ENCODE measurements around the gene CDRT4. TPM values are rescaled to one million over a fixed set of nuclear protein-coding genes. Genes with fewer than 3 reads are reported as not detected.

Gene CDRT4
- total RNA-seq, 4 donors from 2014 or later, result 1.8 to 8.7 (median 7.0) TPM

DNA sequence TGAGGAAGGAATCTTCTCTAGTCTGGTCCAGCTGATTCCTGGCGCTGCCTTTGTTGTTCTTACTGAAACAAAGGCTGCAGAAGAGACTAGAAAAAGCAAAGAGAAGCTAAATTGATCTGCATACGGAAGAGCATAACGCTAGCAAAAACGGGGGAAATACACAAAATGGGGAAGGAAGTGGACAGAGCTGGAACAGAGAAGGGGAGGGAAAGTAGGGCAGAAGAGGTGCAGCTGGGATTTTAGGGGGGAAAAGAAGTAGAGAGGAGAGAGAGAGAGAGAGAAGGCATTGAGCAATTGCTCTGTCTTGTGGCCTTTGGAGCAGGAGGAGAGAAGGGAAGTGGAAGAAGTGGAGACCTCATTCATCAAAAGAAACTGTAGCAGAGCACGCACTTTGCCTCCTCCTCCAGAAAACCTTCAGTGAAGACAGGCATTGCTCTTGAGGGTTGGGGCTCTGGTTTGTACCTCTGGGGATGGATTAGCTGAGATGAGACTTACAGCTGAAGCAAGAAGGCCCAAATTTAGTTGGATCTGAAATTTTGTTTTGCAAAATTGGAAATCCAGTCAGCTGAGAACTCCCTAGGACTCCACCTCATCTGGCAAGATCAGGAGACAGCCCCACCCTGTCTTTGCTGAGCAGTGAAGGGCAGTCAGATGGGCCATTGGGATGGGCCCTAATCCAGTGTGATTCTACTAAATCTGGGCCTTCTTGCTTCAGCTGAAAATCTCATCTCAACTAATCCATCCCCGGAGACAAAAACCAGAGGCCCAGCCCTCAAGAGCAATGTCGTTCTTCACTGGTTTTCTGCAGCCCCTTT is 55.8 kb downstream of the CDRT4 start:
- TF ChIP-seq CTCF (IDR thresholded peaks at IDR 0.05; ENCODE audit: low read depth), result no peak

DNA sequence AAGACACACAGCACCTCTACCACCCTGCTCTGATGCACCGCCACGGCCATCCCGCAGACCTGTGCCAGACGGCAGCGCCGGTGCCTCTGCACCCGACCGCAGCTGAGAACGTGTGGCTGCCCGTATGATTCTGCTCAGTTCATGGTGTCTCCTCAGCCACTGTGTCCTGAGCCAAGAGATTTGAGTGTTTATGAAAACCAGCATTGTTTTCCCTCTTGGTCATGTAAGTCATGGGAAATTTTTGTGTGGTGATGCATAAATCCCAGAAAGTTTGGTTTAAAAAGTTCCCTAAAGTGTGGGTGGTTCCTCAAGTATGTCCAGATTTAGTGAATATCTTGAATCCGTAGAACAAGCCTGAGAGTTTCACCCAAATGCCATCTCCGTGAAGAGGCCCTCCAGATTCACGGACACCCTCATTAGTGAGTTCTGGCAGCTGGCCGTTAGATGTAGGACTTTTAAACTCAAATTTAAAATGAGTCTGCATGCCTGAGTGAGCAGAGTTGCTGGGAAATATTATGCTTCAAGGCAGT is 57.6 kb downstream of the CDRT4 start:
- TF ChIP-seq CTCF (IDR thresholded peaks at IDR 0.05; ENCODE audit: low read depth), result no peak

GRCh38 chr17:15408803-15409202 is 58.6 kb downstream of the CDRT4 start:
- no peak for TF ChIP-seq CTCF (IDR thresholded peaks at IDR 0.05; ENCODE audit: low read depth)

- TF ChIP-seq CTCF (IDR thresholded peaks at IDR 0.05; ENCODE audit: low read depth), result no peak
Observed at GRCh38 chr17:15406081-15406480, 61.3 kb downstream of the CDRT4 start.

DNA sequence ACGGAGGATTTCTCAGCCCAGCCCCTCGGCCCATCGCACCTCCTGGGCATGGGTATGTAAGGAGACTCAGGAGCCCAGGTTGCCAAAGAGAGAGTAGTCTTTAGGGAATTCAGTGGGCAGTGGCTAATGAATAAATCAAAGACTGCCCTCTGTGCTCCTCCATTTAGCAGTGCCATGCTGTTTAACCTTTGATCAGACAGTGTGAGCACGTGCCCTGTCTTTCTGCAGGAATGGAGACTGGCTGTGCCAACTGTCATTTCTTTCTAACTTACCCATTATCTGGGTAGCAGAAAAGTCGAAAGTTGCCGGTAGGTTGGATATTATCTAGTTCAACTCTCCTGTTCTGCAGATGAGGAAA is 62.4 kb downstream of the CDRT4 start:
- TF ChIP-seq CTCF (IDR thresholded peaks at IDR 0.05; ENCODE audit: low read depth), result no peak

DNA sequence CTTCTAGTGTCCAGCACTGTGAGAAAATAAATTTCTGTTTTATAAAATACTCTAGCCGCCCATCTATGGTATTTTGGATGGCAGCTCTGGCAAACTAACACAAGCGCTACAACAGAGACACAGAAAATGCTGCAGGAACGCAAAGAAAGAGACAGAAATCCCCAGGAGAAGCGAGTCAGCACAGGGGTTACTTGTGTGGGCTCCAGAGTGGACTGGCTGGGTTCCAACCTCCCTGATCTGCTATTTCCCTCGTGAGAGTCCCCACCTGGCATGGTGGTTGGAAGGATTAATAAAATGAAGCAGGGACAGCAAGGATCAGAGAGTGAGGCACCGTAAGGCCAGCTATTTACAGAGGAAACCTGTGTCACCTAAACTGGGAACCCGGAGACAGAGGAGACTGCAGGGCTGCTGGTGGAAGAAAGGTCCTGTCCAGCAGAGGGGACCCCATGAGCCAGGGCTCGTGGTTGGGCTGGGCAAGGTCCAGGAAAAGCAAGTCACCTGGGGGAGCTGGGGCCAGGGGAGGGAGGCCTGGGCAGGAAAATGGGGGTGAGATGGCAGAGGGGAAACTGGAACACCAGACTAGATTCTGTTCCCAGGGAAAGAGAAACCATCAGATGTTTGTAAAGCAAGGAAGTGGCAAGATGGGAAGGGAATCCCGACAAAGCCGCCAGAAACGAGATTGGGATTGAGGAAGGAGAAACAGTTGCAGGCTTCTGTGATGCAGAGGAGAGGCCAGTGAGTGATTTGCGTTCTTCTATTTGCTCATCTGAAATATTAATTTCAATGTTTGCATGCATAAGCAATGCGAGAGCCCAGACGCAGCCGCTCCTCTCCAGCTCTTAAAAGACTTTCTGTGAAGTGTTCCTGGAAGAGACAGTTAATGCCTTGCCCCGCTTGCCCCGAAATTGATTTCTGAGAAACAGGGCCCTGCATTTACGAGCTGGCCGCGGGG is 63.0 kb downstream of the CDRT4 start:
- TF ChIP-seq CTCF (IDR thresholded peaks at IDR 0.05; ENCODE audit: low read depth), result no peak

Data from subcutaneous adipose tissue (tissue), 4 donors.